Ectodermal cell (in vitro differentiated cells): ENCODE measurements around the gene TRABD2B.

Experiments used
- H3K27ac ChIP-seq: 2 replicates; pipeline ENCODE4 v1.7.0; 2013; ENCODE audit warnings: mild to moderate bottlenecking, low read depth, low read length; ENCODE audit not compliant: insufficient read depth, poor library complexity, severe bottlenecking
- H3K27me3 ChIP-seq: 2 replicates; pipeline ENCODE4 v1.7.0; 2013; ENCODE audit warnings: mild to moderate bottlenecking, low read length; ENCODE audit not compliant: insufficient read depth, control insufficient read depth, poor library complexity, severe bottlenecking
- H3K36me3 ChIP-seq: one replicate; pipeline ENCODE4 v1.7.0; 2013; ENCODE audit warnings: low read length; ENCODE audit not compliant: control insufficient read depth, insufficient read depth
- H3K4me1 ChIP-seq: one replicate; pipeline ENCODE4 v1.7.0; 2013; ENCODE audit warnings: low read length; ENCODE audit not compliant: control insufficient read depth, insufficient read depth
- H3K4me3 ChIP-seq: 2 replicates; pipeline ENCODE4 v1.7.0; 2013; ENCODE audit warnings: low read depth, low read length, control low read depth; ENCODE audit not compliant: insufficient read depth
- H3K9me3 ChIP-seq: 2 replicates; pipeline ENCODE4 v1.7.0; 2013; ENCODE audit warnings: mild to moderate bottlenecking, low read length, moderate library complexity; ENCODE audit not compliant: control insufficient read depth
- WGBS, 2 experiments: methylation state at CpG; one replicate each; pipeline ENCODE4 v1.1.7; 2013; ENCODE audit warnings: missing lambda C conversion rate in 2 of 2; 5-methylcytosine and 5-hydroxymethylcytosine counted together

Gene TRABD2B

DNA sequence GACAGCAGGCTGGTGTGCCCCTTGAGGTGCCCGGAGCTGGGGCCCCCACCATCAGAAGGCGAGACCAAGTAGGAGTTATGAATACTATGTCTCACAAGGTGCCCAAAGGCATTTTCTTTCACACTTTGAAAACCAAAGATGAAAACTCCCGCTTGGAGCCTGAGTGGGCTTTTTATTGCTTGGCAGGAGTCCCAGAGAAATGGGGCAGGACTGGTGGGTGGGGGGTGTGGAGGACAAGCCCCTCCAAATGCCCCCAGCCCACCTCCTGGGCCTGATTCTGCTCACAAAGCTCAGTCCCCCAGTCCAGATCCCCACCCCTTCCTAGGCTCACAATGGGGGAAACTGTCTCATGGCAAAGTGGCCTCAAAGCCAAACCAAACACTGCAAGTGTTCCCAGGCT lies 227.9 kb downstream of the TRABD2B start:
- H3K4me1 ChIP-seq, result no peaks in the 10 kb centered on the region
- H3K4me3 ChIP-seq, result no peak overlapping the region
- no peaks in the 10 kb centered on the region for H3K27me3 ChIP-seq
- H3K36me3 ChIP-seq, result peaks cover 4% of the 10 kb centered on the region
- no peaks in the 10 kb centered on the region for H3K9me3 ChIP-seq
- WGBS, 2 experiments, result 93 to 94% methylated on average over 3 of the region's 3 CpGs
- H3K27ac ChIP-seq, result no peak overlapping the region

DNA sequence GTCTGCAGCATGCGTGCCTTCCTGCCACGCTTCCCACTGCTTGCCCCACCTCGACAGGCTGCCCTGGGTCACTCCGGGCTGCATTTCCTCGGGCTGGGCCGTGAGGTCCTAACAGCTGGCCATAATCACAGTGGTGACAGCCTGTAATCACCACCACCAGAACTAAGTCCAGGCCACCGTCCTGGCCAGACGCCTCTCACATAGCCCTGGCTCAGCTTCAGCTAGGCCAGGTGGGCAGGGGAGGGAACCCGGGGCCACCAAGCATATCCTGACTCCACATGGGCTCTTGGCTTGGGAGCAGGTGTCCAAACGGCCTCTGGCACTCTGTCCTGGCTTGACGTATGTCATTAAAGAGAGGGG lies 229.5 kb downstream of the TRABD2B start:
- H3K4me1 ChIP-seq, result no peaks in the 10 kb centered on the region
- H3K27me3 ChIP-seq, result no peaks in the 10 kb centered on the region
- no peaks in the 10 kb centered on the region for H3K36me3 ChIP-seq
- WGBS, 2 experiments, result 92 to 93% methylated on average over 11 of the region's 11 CpGs
- no peaks in the 10 kb centered on the region for H3K9me3 ChIP-seq
- H3K4me3 ChIP-seq, result no peak overlapping the region
- H3K27ac ChIP-seq, result no peak overlapping the region

DNA sequence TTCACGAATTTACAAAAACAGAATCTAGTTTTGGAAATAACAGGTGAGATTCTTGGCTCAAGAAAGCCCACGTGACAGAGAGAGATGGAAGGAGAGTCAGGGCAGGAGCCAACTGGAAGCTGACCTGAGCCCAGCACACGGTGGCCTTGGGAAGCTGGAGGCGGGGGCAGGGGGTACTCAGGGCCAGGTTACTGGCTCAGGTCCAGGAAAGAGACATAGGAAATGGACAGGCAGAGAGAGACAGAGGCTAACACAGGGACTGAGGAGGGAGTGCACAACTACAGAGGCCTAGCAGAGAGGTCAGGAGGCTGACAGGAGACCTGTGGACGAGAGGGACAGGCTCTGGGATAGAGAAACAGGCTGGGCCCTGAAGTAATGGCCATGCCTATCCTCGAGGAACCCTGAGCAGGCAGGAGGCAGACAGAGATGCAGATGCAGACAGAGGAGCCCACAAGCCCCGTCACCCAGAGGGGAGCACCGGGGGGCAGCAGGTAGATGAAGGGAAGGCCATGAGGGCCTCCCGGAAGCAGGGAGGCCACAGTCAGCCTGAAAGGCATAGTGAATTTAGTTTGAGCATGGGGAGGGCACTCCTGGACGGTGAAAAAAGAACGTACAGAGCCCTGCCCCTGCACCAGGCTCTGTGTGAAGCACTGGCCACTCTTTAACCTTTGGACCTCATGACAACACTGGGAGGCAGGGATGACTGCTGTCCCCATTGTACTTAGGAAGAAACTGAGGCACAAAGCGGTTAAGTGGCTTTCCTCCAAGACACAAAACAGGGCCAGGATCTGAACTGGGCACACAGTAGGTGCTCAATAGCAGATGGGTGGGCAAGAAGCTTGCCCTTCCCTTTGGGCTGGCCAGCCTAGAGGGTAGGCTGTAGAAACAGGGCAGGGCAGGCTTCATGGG lies 230.1 kb downstream of the TRABD2B start:
- no peaks in the 10 kb centered on the region for H3K27me3 ChIP-seq
- H3K27ac ChIP-seq, result no peak overlapping the region

DNA sequence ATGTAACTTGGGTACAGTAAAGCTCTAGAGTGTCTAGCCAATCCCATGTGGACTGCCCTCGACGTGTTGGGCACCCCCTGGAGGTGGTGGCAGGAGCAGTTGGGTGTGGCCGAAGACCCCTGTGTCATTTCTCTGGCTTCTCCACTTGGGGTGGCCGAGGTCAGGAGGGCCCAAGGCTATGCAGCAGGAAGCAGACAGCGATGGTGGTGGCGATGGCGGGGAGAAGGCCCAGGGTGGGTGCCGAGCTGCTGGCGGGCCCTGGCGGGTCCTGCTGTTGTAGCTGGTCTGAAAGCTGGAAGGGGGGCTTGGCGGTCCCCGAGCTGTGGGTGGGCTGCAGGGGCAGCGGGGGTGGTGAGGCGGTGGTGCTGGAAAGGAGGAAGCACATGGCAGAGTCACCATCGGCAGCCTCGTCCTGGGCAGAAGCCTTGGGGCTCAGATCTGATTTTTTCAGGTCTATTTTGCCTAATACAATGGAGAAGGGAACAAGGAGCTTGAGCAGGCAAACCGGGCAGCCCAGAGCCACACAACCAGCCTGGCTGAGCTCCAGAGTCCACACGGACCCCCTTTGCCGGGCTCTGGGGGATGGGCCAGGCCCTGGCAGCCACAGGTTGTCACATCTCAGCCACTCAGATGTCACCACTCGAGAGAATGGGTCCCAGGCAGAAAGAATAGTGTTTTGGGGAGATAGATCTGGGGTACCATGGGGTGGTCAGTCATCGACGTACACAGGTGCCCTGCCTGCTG lies 231.3 kb downstream of the TRABD2B start:
- H3K4me1 ChIP-seq, result no peaks in the 10 kb centered on the region
- no peak overlapping the region for H3K27ac ChIP-seq
- WGBS, 2 experiments, result 92 to 93% methylated on average over 22 of the region's 22 CpGs
- H3K4me3 ChIP-seq, result no peak overlapping the region
- no peaks in the 10 kb centered on the region for H3K27me3 ChIP-seq
- no peaks in the 10 kb centered on the region for H3K9me3 ChIP-seq
- H3K36me3 ChIP-seq, result no peaks in the 10 kb centered on the region

More for the DNA sequence above, 230.1 kb downstream of the TRABD2B start:
- WGBS, 2 experiments, result 81 to 84% methylated on average over 12 of the region's 12 CpGs
- H3K36me3 ChIP-seq, result no peaks in the 10 kb centered on the region
- H3K4me3 ChIP-seq, result no peak overlapping the region
- H3K9me3 ChIP-seq, result no peaks in the 10 kb centered on the region
- no peaks in the 10 kb centered on the region for H3K4me1 ChIP-seq

DNA sequence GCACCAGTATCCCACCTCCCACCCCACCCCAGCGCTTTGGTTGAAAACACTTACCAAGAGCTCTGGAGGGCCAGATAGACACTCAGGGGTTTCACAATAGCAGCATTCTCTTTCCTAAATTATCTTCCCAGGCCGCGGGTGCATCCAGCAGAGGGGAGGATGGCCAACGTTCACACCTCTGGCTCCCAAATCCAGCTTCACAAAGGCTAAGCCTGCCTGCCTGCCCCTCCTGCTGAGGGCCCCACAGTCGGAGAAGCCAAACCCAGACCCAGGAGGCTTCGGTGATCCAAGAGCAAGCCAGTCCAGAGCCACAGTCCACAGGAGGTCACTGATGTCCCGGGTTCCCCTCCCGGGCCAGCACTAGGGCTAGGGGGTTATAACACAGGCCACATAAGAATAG lies 231.9 kb downstream of the TRABD2B start:
- H3K27me3 ChIP-seq, result no peaks in the 10 kb centered on the region
- no peaks in the 10 kb centered on the region for H3K9me3 ChIP-seq
- no peaks in the 10 kb centered on the region for H3K36me3 ChIP-seq
- H3K4me1 ChIP-seq, result no peaks in the 10 kb centered on the region
- H3K4me3 ChIP-seq, result no peak overlapping the region
- WGBS, 2 experiments, result 58 to 64% methylated on average over 7 to 8 of the region's 8 CpGs
- no peak overlapping the region for H3K27ac ChIP-seq

DNA sequence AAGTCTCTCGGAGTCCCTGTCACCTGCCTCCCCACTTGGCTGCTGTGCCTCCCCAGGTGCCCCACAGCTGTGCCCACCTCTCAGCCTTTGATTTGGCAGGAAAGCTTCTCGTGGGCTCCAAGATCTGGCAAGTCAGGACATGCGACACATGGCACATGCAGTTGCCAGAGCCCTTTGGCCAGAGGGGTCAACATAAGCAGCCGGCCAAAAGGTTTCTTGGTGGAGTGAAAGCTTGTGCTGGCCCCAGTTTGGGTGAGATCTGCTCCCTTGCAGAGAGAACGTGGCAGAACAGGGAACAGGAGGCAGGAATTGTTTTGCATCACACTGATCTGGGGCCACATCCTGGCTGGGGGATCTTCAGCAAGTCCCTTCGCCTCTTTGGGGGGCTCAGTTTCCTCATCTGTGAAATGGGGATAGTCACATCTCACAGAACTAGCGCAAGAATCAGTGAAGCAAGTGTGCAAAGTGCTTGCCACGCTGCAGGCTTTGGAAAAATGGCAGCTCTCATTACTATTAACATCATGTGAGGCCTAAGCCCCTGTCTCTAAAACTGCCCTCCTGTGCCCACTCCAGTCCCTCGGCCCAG lies 232.6 kb downstream of the TRABD2B start:
- no peaks in the 10 kb centered on the region for H3K36me3 ChIP-seq
- WGBS, 2 experiments, result 93% methylated on average over 9 of the region's 9 CpGs
- H3K4me1 ChIP-seq, result no peaks in the 10 kb centered on the region
- no peaks in the 10 kb centered on the region for H3K9me3 ChIP-seq
- no peaks in the 10 kb centered on the region for H3K27me3 ChIP-seq
- H3K4me3 ChIP-seq, result no peak overlapping the region
- H3K27ac ChIP-seq, result no peak overlapping the region

DNA sequence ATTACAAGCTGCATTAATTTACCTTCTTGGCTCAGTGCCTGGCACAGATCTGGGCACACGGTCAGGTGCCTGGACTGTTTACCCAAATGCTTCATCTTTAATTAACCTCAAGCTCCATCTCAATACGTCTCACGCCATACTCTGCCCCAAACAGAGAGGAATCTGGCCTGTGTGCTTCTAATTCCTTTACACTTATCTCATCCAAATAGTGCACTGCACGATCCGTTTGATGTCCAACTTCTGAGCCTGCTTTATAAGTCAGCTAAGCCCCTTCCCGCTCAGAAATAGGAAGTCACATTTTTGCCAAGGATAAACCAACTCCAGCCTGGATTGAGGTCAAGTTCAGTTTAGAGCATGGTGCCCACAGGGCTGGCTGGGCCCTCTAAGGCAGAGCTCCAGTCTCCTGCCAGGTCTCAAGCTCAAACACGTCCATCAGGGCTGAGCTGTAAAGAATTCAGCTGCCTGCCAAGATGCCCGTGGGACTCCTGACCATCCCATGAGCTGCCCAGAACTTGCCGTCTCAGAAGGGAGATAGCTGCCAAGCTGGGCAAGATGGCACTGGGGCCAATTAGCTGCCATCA lies 233.5 kb downstream of the TRABD2B start:
- H3K4me1 ChIP-seq, result no peaks in the 10 kb centered on the region
- no peak overlapping the region for H3K27ac ChIP-seq
- H3K36me3 ChIP-seq, result no peaks in the 10 kb centered on the region
- 84% methylated on average over 9 of the region's 9 CpGs for WGBS, 2 experiments
- no peaks in the 10 kb centered on the region for H3K9me3 ChIP-seq
- H3K4me3 ChIP-seq, result no peak overlapping the region
- no peaks in the 10 kb centered on the region for H3K27me3 ChIP-seq

DNA sequence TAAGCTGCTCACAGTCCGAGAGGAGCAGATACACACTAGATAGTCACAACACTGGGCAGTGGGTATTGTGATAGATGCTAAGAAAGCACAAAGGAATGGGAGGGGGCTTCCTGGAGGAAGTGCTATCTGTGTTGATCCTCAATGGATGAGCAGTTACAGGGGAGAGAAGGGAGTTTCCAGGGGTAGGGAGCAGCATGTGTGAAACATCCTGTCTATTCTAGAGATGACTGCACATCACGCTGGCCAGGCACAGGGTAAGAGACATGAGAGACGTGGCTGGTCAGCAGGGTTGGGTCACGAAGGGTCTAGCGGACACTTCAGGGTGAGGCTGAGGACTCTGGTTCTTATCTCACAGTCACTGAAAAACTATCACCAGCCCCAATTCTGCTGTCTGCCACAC lies 235.2 kb downstream of the TRABD2B start:
- 68 to 73% methylated on average over 5 of the region's 5 CpGs for WGBS, 2 experiments
- H3K9me3 ChIP-seq, result no peaks in the 10 kb centered on the region
- H3K36me3 ChIP-seq, result no peaks in the 10 kb centered on the region
- no peak overlapping the region for H3K27ac ChIP-seq
- H3K27me3 ChIP-seq, result no peaks in the 10 kb centered on the region
- H3K4me3 ChIP-seq, result no peak overlapping the region
- H3K4me1 ChIP-seq, result no peaks in the 10 kb centered on the region

DNA sequence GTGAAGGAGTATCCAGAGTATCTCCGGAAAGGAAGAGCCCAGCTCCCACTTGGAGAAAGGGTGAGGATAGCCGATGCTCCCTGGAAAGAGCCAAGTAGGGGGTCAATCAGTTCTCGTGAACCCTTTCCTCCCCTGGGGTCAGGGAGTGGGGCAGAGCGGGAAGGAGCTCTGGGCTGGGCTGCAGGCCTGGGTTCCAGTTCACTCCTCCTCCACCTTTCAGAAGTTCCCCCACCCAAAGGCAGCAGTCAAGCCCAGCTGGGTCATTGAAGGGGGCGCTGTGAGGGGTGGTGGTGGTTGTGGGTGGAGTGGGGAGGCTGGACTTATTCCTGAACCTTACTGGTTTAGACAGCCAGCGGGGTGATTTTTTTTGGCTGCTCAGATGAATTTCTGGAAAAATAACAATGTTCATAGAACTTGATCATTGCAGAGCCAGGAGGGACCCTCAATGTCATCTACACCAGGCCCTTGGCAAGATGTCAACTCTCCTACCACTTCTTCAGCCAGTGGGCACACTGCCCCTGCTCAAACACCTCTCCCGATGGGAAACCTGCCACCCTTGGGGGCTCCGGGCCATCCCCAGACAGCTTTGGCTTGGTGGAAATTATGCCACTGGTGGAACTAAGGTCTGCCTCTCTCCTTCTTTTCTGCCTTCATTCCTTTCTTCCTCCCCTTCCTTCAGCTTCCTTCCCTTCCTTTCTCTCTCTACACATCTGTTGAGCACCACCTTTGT lies 235.8 kb downstream of the TRABD2B start:
- no peaks in the 10 kb centered on the region for H3K4me1 ChIP-seq
- no peaks in the 10 kb centered on the region for H3K36me3 ChIP-seq
- WGBS, 2 experiments, result 91% methylated on average over 8 of the region's 8 CpGs
- no peak overlapping the region for H3K27ac ChIP-seq
- H3K4me3 ChIP-seq, result no peak overlapping the region
- H3K9me3 ChIP-seq, result no peaks in the 10 kb centered on the region
- H3K27me3 ChIP-seq, result no peaks in the 10 kb centered on the region
